Activated naive CD4-positive, alpha-beta T cell treated with anti-CD3 and anti-CD28 coated beads, Interleukin-2, amount 50 U/mL, for 16 hours (primary cell): ENCODE data around the gene HPS4.

Experiments
- DNase-seq: peaks from one replicate; pipeline ENCODE4 v3.0.0-alpha.2; 2020

Gene HPS4

GRCh38 chr22:26463101-26463661, 20.4 kb downstream of the HPS4 start:
- DNase-seq = no peak

- DNase-seq = no peak
Observed at GRCh38 chr22:26462641-26463040, 20.9 kb downstream of the HPS4 start.

DNA sequence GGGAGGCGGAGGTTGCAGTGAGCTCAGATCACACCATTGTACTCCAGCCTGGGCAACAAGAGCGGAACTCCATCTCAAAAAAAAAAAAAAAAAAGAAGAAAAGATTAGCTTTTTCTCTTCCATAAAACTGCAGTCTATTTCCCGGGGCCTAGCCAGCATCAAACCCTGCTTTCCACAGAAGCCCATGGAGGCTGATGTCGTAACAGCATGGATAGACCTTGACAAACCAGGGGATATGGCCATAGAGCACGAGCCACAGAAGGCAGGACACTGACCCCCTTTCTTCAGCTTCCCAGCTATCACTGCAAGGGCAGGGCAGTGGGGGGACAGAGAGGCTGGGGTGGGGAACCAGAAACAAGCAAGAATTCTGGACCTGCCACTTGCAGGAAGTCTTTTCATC, 21.5 kb downstream of the HPS4 start:
- no peak for DNase-seq

- peak; percentile 48 for DNase-seq
Observed at GRCh38 chr22:26461188-26461810, 22.3 kb downstream of the HPS4 start.

GRCh38 chr22:26460202-26460601, 23.4 kb downstream of the HPS4 start:
- DNase-seq = no peak

GRCh38 chr22:26457661-26458272, 25.8 kb downstream of the HPS4 start:
- DNase-seq = no peak

DNA sequence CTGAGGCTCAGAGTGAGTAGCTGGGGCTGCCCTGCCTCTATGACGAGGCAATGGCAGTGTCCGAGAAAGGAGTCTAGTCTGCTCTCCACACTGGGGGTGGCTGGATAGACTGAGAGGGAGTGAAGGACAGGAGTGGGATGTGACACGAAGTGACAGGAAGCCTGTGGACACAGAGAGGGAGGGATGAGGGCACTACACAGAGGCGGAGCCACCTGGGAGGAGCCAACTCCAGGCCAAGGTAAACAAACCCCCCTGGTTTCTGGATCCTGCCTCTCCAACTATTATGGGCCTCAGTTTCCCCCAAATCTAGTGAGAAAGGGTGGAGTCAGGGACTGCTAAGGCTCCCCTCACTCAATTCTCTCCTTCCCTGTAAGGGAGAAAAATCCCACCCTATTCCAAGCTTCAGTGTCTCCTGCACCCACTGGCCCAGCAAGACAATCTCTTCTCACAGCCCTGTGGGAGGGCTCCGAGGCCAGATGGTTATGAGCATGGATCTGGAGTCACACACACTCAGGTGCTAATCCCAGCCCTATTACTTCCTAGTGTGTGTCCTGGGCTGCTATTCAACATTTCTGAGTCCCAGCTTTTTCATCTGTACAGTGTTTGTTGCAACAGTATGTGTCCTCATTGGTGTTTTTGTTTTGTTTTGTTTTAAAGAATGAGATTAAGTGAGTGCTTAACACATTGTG, 29.6 kb downstream of the HPS4 start:
- no peak for DNase-seq

- no peak for DNase-seq
Observed at GRCh38 chr22:26453216-26453615, 30.4 kb downstream of the HPS4 start.

GRCh38 chr22:26452236-26453016, 31.2 kb downstream of the HPS4 start:
- no peak for DNase-seq

DNA sequence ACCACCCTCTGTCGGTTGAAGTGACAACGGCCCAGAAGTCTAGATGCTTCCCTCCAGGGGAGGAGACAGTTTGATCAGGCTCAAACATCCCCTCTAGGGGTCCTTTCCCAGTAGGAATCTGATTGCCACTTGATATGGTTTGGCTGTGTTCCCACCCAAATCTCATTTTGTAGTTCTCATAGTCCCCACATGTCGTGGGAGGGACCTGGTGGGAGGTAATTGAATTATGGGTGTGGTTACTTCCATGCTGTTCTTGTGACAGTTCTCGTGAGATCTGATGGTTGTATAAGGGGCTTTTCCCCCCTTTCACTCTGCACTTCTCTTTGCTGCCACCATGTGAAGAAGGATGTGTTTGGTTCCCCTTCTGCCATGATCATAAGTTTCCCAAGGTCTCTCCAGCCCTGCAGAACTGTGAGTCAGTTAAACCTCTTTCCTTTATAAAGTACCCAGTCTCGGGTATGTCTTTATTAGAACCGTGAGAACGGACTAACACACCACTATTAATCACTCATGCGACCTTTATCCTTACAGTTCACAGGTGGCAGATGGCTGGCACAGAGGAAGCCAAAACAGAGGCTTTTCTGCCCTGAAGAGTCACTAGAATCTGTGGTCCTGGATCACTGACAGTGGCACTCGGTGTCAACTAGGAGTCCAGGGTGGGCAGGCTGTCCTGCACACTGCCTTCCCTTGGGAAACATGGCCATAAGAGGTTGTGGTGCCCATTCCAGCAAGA, 33.0 kb downstream of the HPS4 start:
- no peak for DNase-seq

- no peak for DNase-seq
Observed at GRCh38 chr22:26448941-26449340, 34.6 kb downstream of the HPS4 start.

GRCh38 chr22:26448334-26448733, 35.2 kb downstream of the HPS4 start:
- no peak for DNase-seq

DNA sequence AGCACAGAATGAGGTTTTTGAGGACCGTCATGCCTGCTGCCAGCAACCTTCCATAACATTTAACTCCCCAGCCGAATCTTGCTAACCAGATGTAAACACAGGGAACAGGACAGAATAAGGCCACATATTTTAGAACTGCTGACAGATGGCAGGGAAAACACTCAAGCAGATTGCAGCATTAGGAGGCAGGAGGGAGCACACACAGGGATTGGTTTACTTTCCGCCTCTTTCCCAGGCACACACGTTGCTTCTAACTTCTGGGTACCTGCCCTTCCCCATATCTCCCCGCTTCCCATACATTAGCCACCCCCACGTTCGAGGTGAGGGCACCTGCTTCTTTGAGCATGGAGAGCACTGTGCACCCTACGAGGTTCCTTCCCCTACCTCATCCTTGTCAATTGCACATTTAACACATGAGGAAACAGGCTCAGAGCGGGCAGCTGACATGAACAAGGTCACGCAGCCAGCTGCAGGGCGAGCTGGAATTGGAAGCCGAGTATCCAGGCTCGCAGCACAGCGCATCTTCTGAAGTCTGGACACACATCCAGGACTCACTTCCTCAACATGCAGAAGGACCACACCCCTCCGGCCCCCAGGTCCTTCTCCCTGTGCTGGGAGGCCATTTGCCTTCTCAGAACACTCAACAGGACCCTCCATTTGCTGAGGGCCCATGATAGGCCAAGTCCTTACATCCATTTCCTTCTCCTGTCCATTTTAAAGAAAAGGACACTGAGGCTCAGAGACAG, 35.8 kb downstream of the HPS4 start:
- no peak for DNase-seq

- no peak for DNase-seq
Observed at GRCh38 chr22:26446808-26447515, 36.6 kb downstream of the HPS4 start.

- DNase-seq = no peak
Observed at GRCh38 chr22:26445577-26446275, 37.9 kb downstream of the HPS4 start.

DNA sequence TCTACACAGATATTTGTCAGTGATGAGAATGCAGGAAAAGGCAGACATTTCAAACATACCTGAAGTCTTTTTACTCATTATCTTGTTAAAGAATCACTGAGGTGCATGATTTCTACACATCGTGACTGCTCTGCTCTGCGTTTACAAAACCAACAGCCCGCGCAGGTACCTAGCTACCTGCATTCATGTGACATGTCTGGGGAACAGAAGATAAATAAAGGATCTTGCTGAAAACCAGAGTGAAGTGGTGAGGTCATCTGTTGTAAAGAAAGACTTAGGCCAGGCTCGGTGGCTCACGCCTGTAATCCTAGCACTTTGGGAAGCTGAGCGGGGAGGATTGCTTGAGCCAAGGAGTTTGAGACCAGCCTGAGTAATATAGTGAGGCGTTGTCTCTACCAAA, 38.8 kb downstream of the HPS4 start:
- DNase-seq = no peak

DNA sequence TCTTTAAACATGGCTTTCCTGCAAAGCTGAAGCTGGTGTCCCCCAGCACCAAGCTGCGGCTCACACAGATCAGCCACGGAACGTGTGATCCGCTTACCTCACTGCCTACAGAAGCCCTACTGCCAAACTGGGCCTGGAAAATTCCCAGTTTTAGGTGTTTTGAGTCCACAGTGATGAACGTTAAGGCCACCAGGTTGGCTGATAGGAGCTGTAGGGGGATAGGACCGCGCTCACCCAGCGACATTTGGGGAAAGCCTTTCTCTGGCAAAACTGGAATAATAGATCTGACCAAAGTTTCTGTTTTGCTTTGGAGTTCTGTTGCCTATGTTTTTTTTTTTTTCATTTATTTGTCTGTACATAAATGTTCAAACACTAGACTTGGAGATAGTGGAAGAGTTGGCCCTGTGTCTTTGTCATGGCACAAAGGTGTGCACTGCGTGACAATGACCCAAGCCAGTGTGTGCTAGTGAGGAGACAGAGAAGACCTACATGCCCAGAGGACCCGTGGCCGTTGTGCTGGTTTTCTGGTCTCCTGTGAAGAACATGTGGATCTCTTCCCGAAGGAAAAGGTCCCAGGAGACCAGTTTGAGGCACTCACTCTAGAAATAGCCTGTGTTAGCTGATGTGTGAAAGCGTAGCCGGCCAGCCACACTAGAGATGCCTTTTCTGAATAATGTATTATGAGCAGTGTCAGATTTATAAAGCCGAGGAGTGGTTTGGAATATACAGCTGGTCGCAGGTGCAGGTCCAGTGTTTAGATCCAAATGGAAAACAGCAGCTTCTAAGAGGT, 39.5 kb downstream of the HPS4 start:
- DNase-seq = no peak

DNA sequence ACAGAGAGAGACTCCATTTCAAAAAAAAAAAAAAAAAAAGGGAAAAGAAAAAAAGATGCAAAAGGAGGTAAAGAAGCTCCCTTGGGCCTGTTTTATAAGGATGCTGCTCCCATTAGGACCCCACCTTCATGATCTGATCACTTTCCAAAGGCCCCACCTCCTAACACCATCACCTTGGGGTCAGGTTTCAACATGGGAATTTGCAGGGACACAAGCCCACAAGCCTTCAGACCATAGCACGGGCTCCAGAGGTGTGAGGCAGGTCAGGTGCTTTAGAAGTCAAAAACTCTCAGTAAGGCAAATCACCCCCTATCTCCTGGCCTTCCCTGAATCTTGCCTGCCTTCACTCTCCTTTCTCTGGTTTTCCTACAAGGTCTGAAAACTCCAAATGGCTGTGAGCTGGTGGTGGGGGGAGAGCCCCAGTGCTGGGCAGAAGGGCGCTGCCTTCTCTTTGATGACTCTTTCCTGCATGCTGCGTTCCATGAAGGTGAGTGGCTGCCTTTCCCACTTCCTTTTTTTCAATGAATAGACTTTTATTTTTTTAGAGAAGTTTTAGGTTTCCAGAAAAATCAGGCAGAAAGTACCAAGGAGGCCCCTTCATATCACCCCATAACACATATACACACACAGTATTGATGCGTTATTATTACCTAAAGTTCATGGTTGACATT, 41.4 kb downstream of the HPS4 start:
- no peak for DNase-seq

DNA sequence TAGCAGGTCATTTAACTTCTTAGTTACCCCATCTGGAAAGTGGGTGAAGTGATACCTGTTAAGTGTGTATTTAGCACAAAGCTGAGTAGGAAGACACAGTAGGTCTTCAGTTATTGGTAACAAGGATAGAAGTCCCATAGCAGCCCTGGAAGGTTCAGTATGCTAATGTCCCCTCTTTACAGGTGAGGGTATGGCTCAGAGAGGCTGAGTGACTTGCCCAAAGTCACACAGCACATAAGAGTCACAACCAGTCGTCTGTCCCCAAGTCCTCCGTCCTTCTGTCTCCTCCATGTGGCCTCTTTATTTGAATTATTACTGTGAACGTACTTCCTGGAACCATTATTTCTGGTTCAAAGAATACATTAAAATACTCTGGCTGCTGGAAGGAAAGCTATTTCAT, 44.0 kb downstream of the HPS4 start:
- no peak for DNase-seq
